Peyer's patch (tissue), 4 donors: ENCODE data around the gene POU5F1.

Source experiments
- POLR2A ChIP-seq, 2 donors: fragments of 450-650 bp; IDR thresholded peaks; one replicate each; pipeline ENCODE4 v1.5.1; 2017; ENCODE audit warnings: antibody characterized with exemption in 2 of 2, mild to moderate bottlenecking in 2 of 2, moderate library complexity in 2 of 2
- TF ChIP-seq, protein P1 (sequence below), 6 experiments: fragments of 450-650 bp in 4 of 6; fragments of 200-600 bp in 2 of 6; sonication (generic) in 1 of 6; IDR thresholded peaks; one replicate each; pipeline ENCODE4 v1.5.1; 2017 to 2019; ENCODE audit warnings: antibody characterized with exemption in 6 of 6, mild to moderate bottlenecking in 3 of 6, moderate library complexity in 1 of 6

GRCh38 chr6:31203345-31203979 is 33.0 kb upstream of the POU5F1 start:
- no peak for TF ChIP-seq POLR2A (IDR thresholded peaks at IDR 0.05)
- TF ChIP-seq, protein P1, sequence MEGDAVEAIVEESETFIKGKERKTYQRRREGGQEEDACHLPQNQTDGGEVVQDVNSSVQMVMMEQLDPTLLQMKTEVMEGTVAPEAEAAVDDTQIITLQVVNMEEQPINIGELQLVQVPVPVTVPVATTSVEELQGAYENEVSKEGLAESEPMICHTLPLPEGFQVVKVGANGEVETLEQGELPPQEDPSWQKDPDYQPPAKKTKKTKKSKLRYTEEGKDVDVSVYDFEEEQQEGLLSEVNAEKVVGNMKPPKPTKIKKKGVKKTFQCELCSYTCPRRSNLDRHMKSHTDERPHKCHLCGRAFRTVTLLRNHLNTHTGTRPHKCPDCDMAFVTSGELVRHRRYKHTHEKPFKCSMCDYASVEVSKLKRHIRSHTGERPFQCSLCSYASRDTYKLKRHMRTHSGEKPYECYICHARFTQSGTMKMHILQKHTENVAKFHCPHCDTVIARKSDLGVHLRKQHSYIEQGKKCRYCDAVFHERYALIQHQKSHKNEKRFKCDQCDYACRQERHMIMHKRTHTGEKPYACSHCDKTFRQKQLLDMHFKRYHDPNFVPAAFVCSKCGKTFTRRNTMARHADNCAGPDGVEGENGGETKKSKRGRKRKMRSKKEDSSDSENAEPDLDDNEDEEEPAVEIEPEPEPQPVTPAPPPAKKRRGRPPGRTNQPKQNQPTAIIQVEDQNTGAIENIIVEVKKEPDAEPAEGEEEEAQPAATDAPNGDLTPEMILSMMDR (IDR thresholded peaks at IDR 0.05), result peak in 1 of 6 experiments; percentile 1
